Central memory CD8-positive, alpha-beta T cell (primary cell): ENCODE results near the gene YWHAQ.
A peak's percentile ranks its signal among the peaks of the same experiment; 100 is the strongest.
"Not testable (repeated sequence)": the region's sequence is repeated elsewhere in the genome, so short reads cannot be mapped to it uniquely, and the experiment has no call there.

ENCODE experiments used
- ATAC-seq: fragments of 150-1000 bp; cut with Tn5 transposase; replicated peaks from 2 replicates; pipeline ENCODE4 v1.10.0; 2022; ENCODE audit warnings: mild to moderate bottlenecking, moderate FRiP score, moderate number of reproducible peaks; ENCODE audit not compliant: poor library complexity, severe bottlenecking; ENCODE audit errors: extremely low read depth
- DNase-seq, 2 donors: peaks; one replicate each; pipeline ENCODE4 v3.0.0; 2021; ENCODE audit warnings: low spot score in 2 of 2
- H3K27ac Mint-ChIP-seq: one replicate; pipeline ENCODE4 v1.8.0; 2022; ENCODE audit warnings: low read depth, mild to moderate bottlenecking, moderate library complexity, mixed read lengths
- H3K27me3 Mint-ChIP-seq: one replicate; pipeline ENCODE4 v1.8.0; 2022; ENCODE audit warnings: mixed read lengths
- H3K36me3 Mint-ChIP-seq: one replicate; pipeline ENCODE4 v1.8.0; 2022; ENCODE audit warnings: mild to moderate bottlenecking, moderate library complexity, mixed read lengths; ENCODE audit not compliant: insufficient read depth
- H3K4me1 Mint-ChIP-seq: one replicate; pipeline ENCODE4 v1.8.0; 2022; ENCODE audit warnings: mixed read lengths
- H3K4me3 Mint-ChIP-seq: one replicate; pipeline ENCODE4 v1.8.0; 2022; ENCODE audit warnings: mild to moderate bottlenecking, moderate library complexity, mixed read lengths
- H3K9me3 Mint-ChIP-seq: one replicate; pipeline ENCODE4 v1.8.0; 2022; ENCODE audit warnings: mixed read lengths

The YWHAQ gene

GRCh38 chr2:9639000-9639602 is 8.3 kb upstream of the YWHAQ start:
- H3K27ac Mint-ChIP-seq, result no peak overlapping the region
- DNase-seq, result no peak
- H3K27me3 Mint-ChIP-seq, result no peaks in the 10 kb centered on the region
- peaks cover 17% of the 10 kb centered on the region for H3K4me1 Mint-ChIP-seq
- no peaks in the 10 kb centered on the region for H3K36me3 Mint-ChIP-seq
- ATAC-seq, result no peak
- no peak overlapping the region for H3K4me3 Mint-ChIP-seq
- no peaks in the 10 kb centered on the region for H3K9me3 Mint-ChIP-seq

GRCh38 chr2:9638532-9638931 is 7.7 kb upstream of the YWHAQ start:
- H3K27ac Mint-ChIP-seq, result no peak overlapping the region
- DNase-seq (no peak), ATAC-seq (no peak)
- H3K27me3 Mint-ChIP-seq, result no peaks in the 10 kb centered on the region
- H3K4me1 Mint-ChIP-seq, result peaks cover 15% of the 10 kb centered on the region
- no peaks in the 10 kb centered on the region for H3K9me3 Mint-ChIP-seq
- no peak overlapping the region for H3K4me3 Mint-ChIP-seq
- H3K36me3 Mint-ChIP-seq, result no peaks in the 10 kb centered on the region

GRCh38 chr2:9637330-9637729 is 6.5 kb upstream of the YWHAQ start:
- H3K27ac Mint-ChIP-seq, result no peak overlapping the region
- no peaks in the 10 kb centered on the region for H3K9me3 Mint-ChIP-seq
- H3K27me3 Mint-ChIP-seq, result no peaks in the 10 kb centered on the region
- H3K4me1 Mint-ChIP-seq, result peaks cover 12% of the 10 kb centered on the region
- no peak for DNase-seq
- no peaks in the 10 kb centered on the region for H3K36me3 Mint-ChIP-seq
- no peak for ATAC-seq
- no peak overlapping the region for H3K4me3 Mint-ChIP-seq

GRCh38 chr2:9634133-9634532 is 3.3 kb upstream of the YWHAQ start:
- H3K27me3 Mint-ChIP-seq, result no peaks in the 10 kb centered on the region
- H3K36me3 Mint-ChIP-seq, result peaks cover 18% of the 10 kb centered on the region
- H3K9me3 Mint-ChIP-seq, result no peaks in the 10 kb centered on the region
- DNase-seq (no peak), ATAC-seq (no peak)
- no peak overlapping the region for H3K4me3 Mint-ChIP-seq
- peaks cover 9% of the 10 kb centered on the region for H3K4me1 Mint-ChIP-seq
- no peak overlapping the region for H3K27ac Mint-ChIP-seq

- peak overlapping the region; percentile 89 for H3K4me3 Mint-ChIP-seq
- no peaks in the 10 kb centered on the region for H3K27me3 Mint-ChIP-seq
- peaks cover 25% of the 10 kb centered on the region for H3K4me1 Mint-ChIP-seq
- DNase-seq (no peak), ATAC-seq (no peak)
- H3K9me3 Mint-ChIP-seq, result no peaks in the 10 kb centered on the region
- H3K36me3 Mint-ChIP-seq, result peaks cover 33% of the 10 kb centered on the region
- H3K27ac Mint-ChIP-seq, result peak overlapping the region; percentile 97
Observed at GRCh38 chr2:9631878-9632700, 1.3 kb upstream of the YWHAQ start.

GRCh38 chr2:9631553-9631819 is 689 bp upstream of the YWHAQ start:
- Mint-ChIP-seq H3K4me3 (peak overlapping the region; percentile 89), H3K27ac (peak overlapping the region; percentile 97), H3K27me3 (no peaks in the 10 kb centered on the region), H3K9me3 (no peaks in the 10 kb centered on the region), H3K36me3 (peaks cover 38% of the 10 kb centered on the region), H3K4me1 (peaks cover 31% of the 10 kb centered on the region)
- DNase-seq (no peak), ATAC-seq (no peak)

- Mint-ChIP-seq H3K4me3 (peak overlapping the region; percentile 89), H3K9me3 (no peaks in the 10 kb centered on the region), H3K4me1 (peaks cover 43% of the 10 kb centered on the region), H3K36me3 (peaks cover 47% of the 10 kb centered on the region), H3K27me3 (no peaks in the 10 kb centered on the region), H3K27ac (peak overlapping the region; percentile 97)
- DNase-seq (peak; percentile 49 to 59), ATAC-seq (peak; percentile 50)
Observed at GRCh38 chr2:9630117-9630735, 571 bp downstream of the YWHAQ start.

GRCh38 chr2:9629222-9630116 is 1.3 kb downstream of the YWHAQ start:
- no peaks in the 10 kb centered on the region for H3K9me3 Mint-ChIP-seq
- H3K4me3 Mint-ChIP-seq, result peak overlapping the region; percentile 89
- H3K36me3 Mint-ChIP-seq, result peaks cover 52% of the 10 kb centered on the region
- H3K27me3 Mint-ChIP-seq, result no peaks in the 10 kb centered on the region
- DNase-seq (no peak), ATAC-seq (no peak)
- H3K27ac Mint-ChIP-seq, result peak overlapping the region; percentile 97
- H3K4me1 Mint-ChIP-seq, result peaks cover 45% of the 10 kb centered on the region

- Mint-ChIP-seq H3K27me3 (no peaks in the 10 kb centered on the region), H3K27ac (peak overlapping the region; percentile 77), H3K36me3 (peaks cover 62% of the 10 kb centered on the region), H3K4me3 (peak overlapping the region; percentile 89), H3K4me1 (peaks cover 66% of the 10 kb centered on the region), H3K9me3 (no peaks in the 10 kb centered on the region)
- DNase-seq, result no peak
- no peak for ATAC-seq
Observed at GRCh38 chr2:9627310-9627709, 3.5 kb downstream of the YWHAQ start.

- Mint-ChIP-seq H3K4me3 (no peak overlapping the region), H3K27me3 (no peaks in the 10 kb centered on the region), H3K9me3 (no peaks in the 10 kb centered on the region), H3K27ac (no peak overlapping the region), H3K4me1 (peaks cover 85% of the 10 kb centered on the region), H3K36me3 (peaks cover 56% of the 10 kb centered on the region)
- no peak for DNase-seq
- ATAC-seq, result no peak
Observed at GRCh38 chr2:9623151-9623550, 7.6 kb downstream of the YWHAQ start.

- ATAC-seq, H3K9me3 Mint-ChIP-seq, DNase-seq, H3K27me3 Mint-ChIP-seq: not testable (repeated sequence)
- Mint-ChIP-seq H3K36me3 (peaks cover 49% of the 10 kb centered on the region), H3K4me3 (peak overlapping the region; percentile 44), H3K4me1 (peaks cover 85% of the 10 kb centered on the region), H3K27ac (peak overlapping the region; percentile 44)
Observed at GRCh38 chr2:9621655-9622054, 9.1 kb downstream of the YWHAQ start.

- H3K9me3 Mint-ChIP-seq, result no peaks in the 10 kb centered on the region
- H3K27me3 Mint-ChIP-seq, result no peaks in the 10 kb centered on the region
- ATAC-seq (peak; percentile 98), DNase-seq (peak in 1 of 2 donors; percentile 56)
- peaks cover 37% of the 10 kb centered on the region for H3K36me3 Mint-ChIP-seq
- peak overlapping the region; percentile 91 for H3K27ac Mint-ChIP-seq
- peaks cover 92% of the 10 kb centered on the region for H3K4me1 Mint-ChIP-seq
- H3K4me3 Mint-ChIP-seq, result peak overlapping the region; percentile 51
Observed at GRCh38 chr2:9618410-9618809, 12.4 kb downstream of the YWHAQ start.
